Brain microvascular endothelial cell (primary cell): ENCODE measurements around the gene GAB3.

ENCODE experiments used
- DNase-seq: peaks from one replicate; pipeline ENCODE4 v3.0.0-alpha.2; 2020
- H3K27ac ChIP-seq: fragments of 250-450 bp; sonication (Bioruptor Pico); 2 replicates; pipeline ENCODE4 v1.5.1; 2020; ENCODE audit warnings: mild to moderate bottlenecking, moderate library complexity
- H3K27me3 ChIP-seq: fragments of 250-450 bp; sonication (Bioruptor Pico); replicated peaks from 2 replicates; pipeline ENCODE4 v1.5.1; 2020; ENCODE audit warnings: mild to moderate bottlenecking
- H3K36me3 ChIP-seq: fragments of 250-450 bp; sonication (Bioruptor Pico); replicated peaks from 2 replicates; pipeline ENCODE4 v1.5.1; 2020; ENCODE audit warnings: mild to moderate bottlenecking
- H3K4me3 ChIP-seq: 2 replicates; pipeline ENCODE4 v1.5.1; 2011; ENCODE audit warnings: low read depth, mild to moderate bottlenecking, control low read depth, low read length, moderate library complexity
- in situ Hi-C: cut with HindIII; loops from 2 replicates; pipeline ENCODE4 v1.10.0; 2017; ENCODE audit warnings: low sequenced_read_pairs, low pct_ligation_motif_present
- TF ChIP-seq, protein P1 (sequence below): IDR thresholded peaks from 2 replicates; pipeline ENCODE4 v1.5.1; 2011; ENCODE audit warnings: low read depth, mild to moderate bottlenecking, moderate library complexity, low read length, control low read depth, inconsistent platforms; ENCODE audit errors: missing control alignments

The GAB3 gene

DNA sequence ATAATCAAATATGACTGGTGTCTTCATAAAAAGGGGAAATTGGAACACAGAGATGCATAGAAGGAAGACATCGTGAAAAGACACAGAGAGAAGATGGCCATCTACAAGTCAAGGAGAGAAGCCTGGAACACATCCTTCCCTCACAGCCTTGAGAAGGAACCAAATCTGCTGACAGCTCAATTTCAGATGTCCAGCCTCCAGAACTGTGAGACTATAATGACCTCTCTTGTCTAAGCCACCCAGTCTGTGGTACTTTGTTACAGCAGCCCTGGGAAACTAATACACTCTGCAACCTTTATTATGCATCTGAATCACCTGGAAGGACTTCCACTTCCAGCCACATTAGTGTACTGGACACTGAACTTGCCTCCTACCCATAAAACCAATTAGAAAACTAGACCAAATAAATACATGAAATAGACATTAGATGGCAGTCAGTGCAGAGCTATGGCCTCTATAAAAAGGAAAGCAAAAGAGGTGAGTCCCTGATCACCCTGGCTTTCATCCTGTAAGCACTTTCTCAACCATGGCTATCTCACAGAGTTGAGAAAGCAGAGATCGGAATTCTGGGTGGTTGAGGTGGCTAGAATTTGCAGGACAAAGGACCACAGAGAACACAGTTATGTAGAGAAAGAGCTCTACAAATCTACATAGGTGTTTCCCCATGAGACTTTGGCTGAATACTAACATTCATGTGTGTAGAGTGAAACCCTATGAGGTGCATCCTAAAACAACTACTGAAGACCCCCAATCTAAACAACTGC, 25.7 kb downstream of the GAB3 start:
- TF ChIP-seq, protein P1, sequence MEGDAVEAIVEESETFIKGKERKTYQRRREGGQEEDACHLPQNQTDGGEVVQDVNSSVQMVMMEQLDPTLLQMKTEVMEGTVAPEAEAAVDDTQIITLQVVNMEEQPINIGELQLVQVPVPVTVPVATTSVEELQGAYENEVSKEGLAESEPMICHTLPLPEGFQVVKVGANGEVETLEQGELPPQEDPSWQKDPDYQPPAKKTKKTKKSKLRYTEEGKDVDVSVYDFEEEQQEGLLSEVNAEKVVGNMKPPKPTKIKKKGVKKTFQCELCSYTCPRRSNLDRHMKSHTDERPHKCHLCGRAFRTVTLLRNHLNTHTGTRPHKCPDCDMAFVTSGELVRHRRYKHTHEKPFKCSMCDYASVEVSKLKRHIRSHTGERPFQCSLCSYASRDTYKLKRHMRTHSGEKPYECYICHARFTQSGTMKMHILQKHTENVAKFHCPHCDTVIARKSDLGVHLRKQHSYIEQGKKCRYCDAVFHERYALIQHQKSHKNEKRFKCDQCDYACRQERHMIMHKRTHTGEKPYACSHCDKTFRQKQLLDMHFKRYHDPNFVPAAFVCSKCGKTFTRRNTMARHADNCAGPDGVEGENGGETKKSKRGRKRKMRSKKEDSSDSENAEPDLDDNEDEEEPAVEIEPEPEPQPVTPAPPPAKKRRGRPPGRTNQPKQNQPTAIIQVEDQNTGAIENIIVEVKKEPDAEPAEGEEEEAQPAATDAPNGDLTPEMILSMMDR, result no peak
- DNase-seq, result no peak
- in situ Hi-C loops, result no loop called here
- H3K27me3 ChIP-seq, result no peaks in the 10 kb centered on the region
- no peak overlapping the region for H3K4me3 ChIP-seq
- no peak overlapping the region for H3K27ac ChIP-seq
- H3K36me3 ChIP-seq, result no peaks in the 10 kb centered on the region

DNA sequence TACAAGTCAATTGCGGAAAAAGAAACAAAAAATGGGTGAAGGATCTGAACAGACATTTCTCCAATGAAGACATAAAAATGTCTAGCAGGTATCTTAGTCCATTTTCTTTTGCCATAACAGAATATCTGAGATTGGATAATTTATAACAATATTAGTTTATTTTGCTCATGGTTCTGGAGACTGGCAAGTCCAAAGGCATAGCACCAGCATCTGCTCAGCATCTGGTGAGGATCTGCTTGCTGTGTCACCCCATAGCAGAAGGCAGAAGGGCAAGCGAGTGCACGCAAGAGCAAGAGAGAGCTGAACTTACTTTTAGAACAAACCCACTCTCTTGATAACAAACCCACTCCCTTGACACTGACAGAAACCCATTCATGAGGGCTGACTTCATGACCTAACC, 29.7 kb downstream of the GAB3 start:
- in situ Hi-C loops, result no loop called here
- TF ChIP-seq, protein P1, result no peak
- no peak for DNase-seq

DNA sequence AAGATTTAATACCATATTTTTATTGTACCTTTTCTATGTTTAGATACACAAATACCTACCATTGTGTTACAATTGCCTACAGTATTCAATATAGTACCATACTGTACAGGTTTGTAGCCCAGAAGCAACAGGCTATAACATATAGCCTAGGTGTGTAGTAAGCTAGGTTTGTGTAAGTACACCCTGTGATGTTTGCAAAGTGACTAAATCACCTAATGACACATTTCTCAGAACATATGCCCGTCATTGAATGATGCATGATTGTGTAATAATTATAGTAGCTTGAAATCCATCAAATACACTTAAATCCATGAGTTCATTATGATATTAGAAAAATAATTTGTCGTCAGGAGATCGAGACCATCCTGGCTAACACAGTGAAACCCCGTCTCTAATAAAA, 30.8 kb downstream of the GAB3 start:
- H3K27ac ChIP-seq, result no peak overlapping the region
- in situ Hi-C loops, result no loop called here
- H3K4me3 ChIP-seq, result no peak overlapping the region
- no peaks in the 10 kb centered on the region for H3K36me3 ChIP-seq
- TF ChIP-seq, protein P1, result no peak
- H3K27me3 ChIP-seq, result no peaks in the 10 kb centered on the region
- DNase-seq, result no peak

More for the DNA sequence above, 29.7 kb downstream of the GAB3 start:
- no peak overlapping the region for H3K27ac ChIP-seq
- no peak overlapping the region for H3K4me3 ChIP-seq
- H3K36me3 ChIP-seq, result no peaks in the 10 kb centered on the region
- no peaks in the 10 kb centered on the region for H3K27me3 ChIP-seq

DNA sequence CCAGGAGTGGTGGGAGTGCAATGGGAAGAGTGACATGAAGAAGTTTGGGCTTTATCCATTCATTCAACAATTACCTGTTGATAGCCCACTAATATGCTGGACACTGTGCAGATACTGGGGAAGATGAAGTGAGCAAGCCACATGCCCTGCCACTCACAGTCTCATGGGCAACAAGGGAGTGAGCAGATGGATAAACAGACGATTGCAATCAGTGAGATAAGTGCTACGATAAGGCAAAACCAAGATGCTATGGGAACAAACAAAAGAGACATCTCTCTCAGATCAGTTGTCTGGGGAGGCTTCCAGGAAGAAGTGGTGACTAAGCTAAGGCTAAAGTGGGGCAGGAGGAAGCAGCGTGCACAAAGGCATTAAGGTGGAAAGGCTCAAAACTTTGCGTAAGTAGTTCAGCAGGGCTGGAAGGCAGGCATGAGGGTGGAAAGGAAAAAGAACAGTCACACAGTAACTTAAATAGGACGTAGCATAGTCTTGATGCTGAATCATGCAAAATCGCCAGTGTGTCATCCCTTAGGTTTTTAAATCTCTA, 31.7 kb downstream of the GAB3 start:
- no peak overlapping the region for H3K4me3 ChIP-seq
- no peaks in the 10 kb centered on the region for H3K36me3 ChIP-seq
- in situ Hi-C loops, result no loop called here
- H3K27ac ChIP-seq, result peak overlapping the region; percentile 52
- no peaks in the 10 kb centered on the region for H3K27me3 ChIP-seq
- TF ChIP-seq, protein P1, result no peak
- DNase-seq, result peak; percentile 77

DNA sequence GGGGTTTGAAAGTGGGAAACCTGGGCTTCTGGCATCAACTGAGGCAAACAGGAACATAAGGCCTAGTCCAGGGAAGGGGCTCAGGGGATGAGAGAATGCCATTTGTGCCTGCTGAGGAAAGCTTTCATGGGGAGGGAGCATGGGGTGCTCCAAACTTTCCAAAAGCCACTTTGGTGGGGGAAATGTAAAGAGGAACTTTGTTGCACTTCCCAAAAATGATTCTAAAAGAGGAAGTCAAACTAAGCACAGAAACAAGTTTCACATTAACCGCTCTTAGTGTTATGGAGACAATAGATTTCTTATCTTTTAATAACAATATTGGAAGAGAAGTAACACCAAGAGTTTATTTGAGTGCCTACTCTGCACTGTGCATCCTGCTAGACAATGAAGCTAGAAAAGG, 32.3 kb downstream of the GAB3 start:
- Histone ChIP-seq H3K27ac (peak overlapping the region; percentile 52), H3K4me3 (no peak overlapping the region), H3K36me3 (no peaks in the 10 kb centered on the region), H3K27me3 (no peaks in the 10 kb centered on the region)
- in situ Hi-C loops, result no loop called here
- TF ChIP-seq, protein P1, result no peak
- DNase-seq, result no peak
